NCI-H2029 treated with DMSO at 0.1 percent for 48 hours (cell line): ENCODE results near the gene SERPING1.

ENCODE experiments used
- DNase-seq: peaks from one replicate; lab custom pipeline; 2025; lab: John Stamatoyannopoulos, UW

The SERPING1 gene

DNA sequence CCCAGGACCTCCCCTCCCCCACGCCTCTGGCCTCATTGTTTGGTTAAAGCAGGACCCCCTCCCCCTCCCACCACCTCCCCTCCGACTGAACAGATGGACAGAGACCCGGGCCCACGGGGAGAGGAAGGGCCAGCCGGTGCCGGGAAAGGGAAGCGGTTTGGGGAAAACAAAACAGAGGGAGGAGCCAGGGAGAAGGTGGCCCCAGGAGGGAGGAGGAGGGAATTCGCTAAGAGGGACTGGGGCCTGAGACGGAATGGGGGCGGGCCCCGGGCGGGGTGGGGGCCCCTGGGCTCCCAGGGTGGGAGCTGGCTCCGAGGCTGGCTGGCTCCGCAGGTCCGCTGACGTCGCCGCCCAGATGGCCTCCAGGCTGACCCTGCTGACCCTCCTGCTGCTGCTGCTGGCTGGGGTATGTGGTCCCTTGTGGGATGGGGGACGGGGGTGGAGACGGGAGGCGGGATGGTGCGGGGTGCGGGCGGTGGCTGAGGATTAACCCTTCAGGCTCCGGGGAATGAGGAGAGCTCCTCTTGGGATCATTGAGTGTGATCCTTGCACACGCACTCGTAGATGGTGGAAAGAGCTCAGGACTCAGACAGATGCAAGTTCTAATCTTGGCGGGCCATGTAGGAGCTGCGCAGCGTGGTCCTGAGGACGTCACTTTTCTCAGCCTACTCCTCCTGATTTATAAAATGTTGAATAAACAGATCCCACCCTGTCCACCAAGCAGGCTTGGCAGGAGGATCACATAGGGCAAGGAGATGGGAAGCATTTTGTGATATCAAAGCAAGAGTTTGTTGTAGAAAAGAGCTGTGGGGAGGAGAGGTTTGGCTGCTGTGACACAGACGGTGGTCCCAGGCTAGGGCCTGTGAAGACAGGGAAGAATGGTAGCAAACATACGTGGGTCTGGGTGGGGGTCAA is 688 bp downstream of the SERPING1 start:
- DNase-seq: no peak

DNA sequence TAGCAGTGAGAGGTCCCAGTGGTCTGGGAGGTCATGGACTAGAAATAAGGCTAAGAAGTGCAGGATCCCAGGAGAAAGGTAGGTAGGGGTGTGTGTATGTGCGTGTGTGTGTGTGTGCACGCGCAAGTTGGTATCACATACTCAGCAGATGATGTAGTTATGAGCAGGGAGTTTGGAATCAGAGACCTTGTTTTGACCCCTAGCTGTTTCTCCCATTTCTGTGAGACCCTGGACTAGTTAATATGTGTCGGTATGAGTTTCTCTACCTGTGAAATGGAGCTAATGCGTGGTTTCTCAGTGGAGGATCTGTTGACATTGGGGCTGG is 1.3 kb downstream of the SERPING1 start:
- DNase-seq: no peak

- no peak for DNase-seq
These were observed 1.9 kb downstream of the SERPING1 start for GRCh38 chr11:57599381-57599780.

DNA sequence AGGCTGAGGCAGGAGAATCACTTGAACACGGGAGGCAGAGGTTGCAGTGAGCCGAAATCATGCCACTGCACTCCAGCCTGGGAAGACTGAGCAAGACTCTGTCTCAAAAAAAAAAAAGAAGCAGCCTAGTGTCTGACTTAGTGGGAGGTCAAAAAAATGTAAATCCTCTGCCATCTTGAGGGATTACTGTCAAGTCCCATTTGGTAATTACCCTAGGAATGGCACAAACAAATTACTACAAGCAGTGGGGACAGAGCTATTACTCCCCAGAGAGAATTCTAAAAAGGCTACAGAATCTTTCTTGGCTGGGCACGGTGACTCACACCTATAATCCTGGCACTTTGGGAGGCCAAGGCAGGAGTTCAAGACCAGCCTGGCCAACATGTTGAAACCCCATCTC is 3.8 kb downstream of the SERPING1 start:
- DNase-seq: no peak

GRCh38 chr11:57604296-57605027 is 7.0 kb downstream of the SERPING1 start:
- DNase-seq: no peak

- no peak for DNase-seq
These were observed 7.5 kb downstream of the SERPING1 start for GRCh38 chr11:57605028-57605420.

DNA sequence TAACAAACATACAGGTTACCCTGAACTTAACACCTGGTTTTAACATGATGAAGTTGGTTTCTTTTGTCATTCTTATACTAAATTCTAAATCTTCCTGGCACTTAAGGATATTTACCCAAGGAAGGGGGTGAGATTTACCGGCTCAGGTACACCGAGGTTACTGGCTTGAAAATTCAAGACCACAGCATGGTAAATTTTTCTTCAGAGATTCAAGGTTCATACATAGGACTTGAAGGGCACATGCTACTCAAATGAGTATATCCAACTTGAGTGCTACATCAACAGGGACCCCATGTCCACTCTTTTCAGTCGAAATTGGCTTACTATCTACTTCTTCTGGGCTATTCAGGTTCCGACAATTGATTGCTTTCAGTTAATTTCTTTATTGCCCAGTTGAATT is 12.7 kb downstream of the SERPING1 start:
- DNase-seq: no peak

DNA sequence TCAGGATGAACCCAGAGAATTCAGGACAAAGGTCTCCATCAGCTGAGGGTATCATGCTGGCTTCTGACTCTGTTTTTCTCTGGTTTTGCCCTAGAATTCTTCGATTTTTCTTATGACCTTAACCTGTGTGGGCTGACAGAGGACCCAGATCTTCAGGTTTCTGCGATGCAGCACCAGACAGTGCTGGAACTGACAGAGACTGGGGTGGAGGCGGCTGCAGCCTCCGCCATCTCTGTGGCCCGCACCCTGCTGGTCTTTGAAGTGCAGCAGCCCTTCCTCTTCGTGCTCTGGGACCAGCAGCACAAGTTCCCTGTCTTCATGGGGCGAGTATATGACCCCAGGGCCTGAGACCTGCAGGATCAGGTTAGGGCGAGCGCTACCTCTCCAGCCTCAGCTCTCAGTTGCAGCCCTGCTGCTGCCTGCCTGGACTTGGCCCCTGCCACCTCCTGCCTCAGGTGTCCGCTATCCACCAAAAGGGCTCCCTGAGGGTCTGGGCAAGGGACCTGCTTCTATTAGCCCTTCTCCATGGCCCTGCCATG is 16.8 kb downstream of the SERPING1 start:
- DNase-seq: no peak

DNA sequence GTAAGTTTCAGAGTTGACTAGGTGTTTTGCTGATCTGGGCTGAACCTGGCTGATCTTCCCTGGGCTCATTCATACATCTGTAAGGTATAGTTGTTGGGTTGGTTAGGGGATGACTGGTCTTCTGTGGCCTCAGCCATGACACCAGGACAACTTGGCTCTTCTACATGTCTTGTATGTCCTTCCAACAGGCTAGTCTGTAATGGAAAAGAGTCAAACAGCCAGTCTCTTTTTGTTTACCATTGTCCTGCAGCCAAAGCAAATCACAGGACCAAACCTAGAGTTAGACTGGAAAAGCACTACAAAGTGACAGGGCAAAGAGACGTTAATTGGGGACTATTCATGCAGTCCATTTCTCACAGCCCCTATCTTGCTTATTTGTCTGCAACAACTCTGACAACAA is 17.8 kb downstream of the SERPING1 start:
- no peak for DNase-seq

- no peak for DNase-seq
These were observed 19.1 kb downstream of the SERPING1 start for GRCh38 chr11:57616595-57616994.

DNA sequence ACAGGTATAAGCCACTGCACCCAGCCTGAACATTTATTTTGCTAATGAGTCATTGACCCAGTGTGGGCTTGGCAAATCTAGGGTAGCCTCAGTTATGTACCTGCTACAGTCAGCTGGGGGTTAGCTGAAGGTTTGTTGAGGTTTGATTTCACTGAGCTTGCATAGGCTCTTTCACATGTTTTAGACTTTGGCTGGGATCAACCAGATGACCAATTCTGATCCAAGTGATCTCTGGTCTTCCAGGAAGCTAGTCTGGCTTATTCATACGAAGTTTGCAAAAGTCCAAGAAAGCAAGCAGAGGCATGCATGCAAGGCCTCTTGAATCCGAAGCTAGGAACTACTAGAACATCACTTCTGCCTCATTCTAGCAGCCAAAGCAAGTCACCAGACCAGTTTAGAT is 21.0 kb downstream of the SERPING1 start:
- no peak for DNase-seq

DNA sequence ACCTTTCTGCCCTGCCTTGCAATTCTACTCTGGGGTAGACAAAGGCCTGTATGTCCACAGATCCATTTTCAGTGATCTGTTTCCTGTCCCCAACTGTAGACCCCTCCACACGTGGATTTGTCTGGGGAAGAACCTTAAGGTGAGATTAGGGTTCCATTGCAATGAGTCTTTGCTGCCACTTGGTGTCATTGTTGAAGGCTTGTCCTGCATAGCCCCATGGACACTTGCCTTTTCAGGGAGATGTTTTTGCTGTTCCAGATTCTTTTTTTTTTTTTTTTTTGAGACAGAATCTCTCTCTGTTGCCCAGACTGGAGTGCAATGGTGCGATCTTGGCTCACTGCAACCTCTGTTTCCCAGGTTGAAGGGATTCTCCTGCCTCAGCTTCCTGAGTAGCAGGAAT is 21.8 kb downstream of the SERPING1 start:
- no peak for DNase-seq

- DNase-seq: no peak
These were observed 23.0 kb downstream of the SERPING1 start for GRCh38 chr11:57620467-57620866.

DNA sequence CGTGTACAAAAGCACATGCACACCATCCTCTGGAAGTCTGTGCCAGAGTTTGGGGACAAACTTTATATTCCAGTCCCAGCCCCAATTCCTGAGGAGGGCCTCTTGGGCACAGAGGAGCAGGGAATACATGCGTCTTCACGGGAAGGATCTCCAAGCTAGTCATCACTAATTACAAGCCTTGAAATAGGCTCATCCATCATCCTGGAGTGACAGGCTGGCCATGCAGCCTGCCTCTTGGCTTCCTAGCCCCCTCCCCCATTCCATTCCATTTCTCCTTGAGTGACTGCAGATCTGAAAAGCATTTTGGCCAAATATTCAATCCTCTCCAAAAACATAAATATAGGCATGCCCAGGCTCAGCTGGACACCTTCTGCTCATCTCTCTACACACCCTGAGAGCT is 24.8 kb downstream of the SERPING1 start:
- DNase-seq: no peak

DNA sequence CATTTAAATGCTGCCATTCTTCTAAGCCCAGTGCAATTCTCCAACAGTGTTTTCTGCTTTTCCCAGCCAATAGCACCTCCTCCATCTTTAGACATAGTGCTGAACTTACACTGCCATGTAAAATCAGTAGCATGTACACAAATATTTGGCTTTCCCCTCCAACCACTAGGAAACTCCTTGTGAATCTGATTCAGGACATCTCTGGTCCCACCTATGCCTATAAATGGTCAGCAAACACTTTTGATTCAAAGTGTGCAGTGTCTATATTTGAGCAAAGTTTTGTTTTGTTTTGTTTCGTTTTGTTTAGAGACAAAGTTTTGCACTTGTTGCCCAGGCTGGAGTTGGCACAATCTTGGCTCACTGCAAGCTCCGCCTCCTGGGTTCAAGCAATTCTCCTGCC is 27.4 kb downstream of the SERPING1 start:
- no peak for DNase-seq

GRCh38 chr11:57626895-57627294 is 29.4 kb downstream of the SERPING1 start:
- DNase-seq: no peak

DNA sequence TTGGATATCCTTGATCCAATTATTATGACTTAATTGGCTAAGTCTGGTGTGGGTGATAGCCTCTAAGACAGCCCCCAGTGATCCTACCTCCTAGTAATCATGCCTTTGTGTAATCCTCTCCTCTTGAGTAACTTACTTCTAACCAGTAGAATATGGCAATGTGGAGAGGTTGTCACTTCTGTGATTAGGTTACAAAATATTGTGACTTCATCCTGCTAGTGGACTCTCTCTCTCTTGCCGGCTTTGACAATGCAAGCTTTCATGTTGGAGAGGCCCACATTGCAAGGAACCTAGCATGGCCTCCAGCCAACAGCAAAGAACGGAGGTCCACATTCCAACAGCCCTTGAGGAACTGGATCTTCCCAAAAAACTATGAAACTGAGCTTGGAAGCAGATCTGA is 32.7 kb downstream of the SERPING1 start:
- no peak for DNase-seq

- DNase-seq: no peak
These were observed 34.6 kb downstream of the SERPING1 start for GRCh38 chr11:57632116-57632515.

DNA sequence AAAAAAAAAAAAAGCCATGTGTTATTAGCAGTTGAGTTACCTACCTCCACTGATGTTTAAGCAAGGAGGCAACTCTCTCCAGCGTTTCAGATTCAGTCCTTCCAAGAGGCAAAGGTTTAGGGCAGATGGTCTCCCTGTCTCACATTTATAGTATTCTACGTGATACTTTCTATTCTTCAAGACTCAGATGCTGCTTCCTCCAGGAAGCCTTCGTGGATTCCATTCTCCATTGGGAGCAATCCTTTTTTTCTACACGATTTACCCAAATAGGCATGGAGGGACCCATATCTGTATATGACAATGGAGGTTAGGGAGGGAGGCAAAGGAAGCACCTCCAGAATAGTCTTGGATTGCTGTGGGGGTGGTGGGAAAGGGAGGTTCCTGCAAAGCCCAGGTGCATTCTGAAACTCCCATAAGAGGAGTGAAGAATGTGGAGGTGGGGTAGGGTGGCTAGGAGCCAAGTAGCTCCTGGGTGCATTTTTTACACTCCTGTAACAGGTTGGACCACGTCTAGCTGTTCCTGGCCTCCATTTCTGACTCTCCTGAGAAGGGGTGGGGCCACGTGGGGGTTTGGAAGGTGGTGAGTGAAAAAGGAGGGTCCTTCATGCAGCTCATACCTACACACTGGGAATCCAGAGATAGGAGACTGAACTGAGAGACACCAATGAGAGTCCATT is 36.0 kb downstream of the SERPING1 start:
- DNase-seq: no peak

DNA sequence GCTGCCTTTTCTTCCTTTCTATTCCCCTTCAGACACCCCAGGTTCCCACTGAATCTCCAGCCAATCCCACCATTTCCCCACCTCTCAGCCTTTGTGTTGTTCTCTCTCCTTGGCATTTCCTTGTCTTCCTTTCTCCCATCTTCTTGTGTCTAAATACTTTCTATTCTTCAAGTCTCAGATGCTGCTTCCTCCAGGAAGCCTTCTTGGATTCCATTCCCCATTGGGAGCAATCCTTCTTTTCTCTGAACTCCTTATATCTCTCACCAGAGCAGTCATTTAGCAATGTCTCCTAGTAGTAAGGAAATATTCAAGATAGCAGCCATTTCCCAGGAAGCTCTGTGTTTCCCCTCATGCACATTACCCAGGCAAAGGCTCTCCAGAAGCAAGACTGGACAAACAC is 36.8 kb downstream of the SERPING1 start:
- no peak for DNase-seq

DNA sequence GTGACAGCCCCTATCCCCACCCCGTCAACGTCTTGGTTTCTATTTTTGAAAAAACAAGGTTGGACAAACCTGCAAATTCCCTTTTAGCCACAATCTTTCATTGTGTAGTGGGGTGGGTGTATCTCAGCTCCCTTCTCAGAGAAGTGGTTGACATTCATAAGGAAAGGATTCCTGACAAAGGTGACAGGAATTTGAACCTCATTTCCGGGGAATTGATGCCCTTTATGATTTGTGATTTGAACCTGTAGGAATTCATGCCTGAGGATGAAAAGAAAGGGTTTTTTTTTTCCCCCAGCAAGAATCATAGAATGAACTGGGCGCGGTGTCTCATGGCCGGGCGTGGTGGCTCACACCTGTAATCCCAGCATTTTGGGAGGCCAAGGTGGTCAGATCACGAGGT is 37.8 kb downstream of the SERPING1 start:
- DNase-seq: no peak

DNA sequence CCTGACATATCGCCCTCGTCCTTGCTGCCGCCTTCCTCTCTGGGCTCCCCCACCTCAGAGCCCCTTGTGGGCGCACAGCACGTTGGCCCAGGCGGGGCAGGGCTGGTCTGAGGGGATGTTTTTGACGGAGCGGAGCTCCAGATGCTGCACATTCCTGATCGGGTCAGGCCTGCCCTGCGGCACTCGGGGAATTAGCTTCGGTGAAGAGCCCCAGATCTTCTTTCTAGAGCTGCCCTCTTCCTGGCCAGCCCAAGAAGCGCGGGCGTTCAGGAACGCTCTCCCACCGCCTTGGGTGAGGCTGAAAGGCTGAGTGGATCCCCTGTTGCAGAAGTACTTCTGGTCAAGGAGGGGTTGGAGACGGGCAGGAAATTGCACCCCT is 40.1 kb downstream of the SERPING1 start:
- no peak for DNase-seq
